ENCODE data around the gene CASKIN1.
A peak's percentile ranks its signal among the peaks of the same experiment; 100 is the strongest.

CASKIN1 gene

DNA sequence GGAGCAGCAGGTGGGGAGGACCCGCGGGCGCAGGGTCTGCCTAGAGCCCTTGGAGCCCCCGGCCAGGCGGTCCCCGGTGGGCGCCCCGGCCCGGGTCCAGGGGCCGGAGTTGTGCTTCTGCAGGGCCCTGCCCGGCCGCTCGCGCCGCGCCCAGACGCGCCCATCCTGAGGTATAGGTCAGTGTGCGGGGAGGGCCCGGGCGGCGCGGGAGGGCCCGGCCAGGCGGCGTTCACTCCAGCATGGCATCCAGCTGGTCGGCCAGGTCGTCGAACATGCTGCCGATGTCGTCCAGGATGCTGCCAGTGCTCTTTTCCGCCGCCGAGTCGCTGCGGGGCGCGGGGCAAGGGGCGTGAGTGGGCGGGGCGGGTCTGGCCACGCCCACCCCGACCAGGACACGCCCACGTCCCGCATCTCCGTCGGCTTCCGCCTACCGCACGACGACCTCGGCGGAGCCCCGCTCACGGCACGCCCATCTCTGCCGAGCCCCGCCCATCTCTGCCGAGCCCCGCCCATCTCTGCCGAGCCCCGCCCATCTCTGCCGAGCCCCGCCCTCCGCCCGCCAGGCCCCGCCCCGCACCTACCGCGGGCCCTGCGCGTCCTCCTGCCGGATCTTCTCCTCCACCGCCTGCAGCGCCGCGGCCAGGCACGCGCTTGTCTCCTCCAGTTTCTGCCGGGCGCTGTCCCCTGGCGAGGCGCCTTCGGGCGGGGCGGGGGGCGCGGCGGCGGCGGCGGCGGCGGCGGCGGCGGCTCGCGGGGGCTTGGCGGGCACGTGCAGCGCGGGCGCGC lies 17.9 kb downstream of the CASKIN1 start:
- peak in 1 of 2 donors; percentile 19 for DNase-seq (ENCODE audit: extremely low read depth in 1 of 2, low read depth in 1 of 2)

DNA sequence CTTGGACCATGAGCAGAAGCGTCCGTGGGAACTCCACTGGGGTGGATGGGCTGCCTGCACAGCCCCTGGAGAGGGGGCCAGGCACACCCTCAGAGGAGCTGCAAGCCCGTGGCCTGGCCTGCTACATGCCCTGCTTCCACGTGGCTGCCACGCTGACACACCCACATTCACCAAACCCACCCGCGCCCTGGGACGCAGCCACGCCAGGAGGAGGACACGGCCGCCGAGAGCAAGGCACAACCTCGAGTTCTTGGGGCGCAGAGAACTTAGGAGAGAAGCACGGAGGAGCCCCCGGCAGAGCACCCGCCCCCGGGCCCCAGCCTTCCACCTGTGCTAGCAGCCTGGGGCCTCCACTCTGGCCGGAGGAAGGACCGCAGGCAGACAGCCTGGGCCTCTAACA lies 18.8 kb downstream of the CASKIN1 start:
- DNase-seq (ENCODE audit: extremely low read depth in 1 of 2, low read depth in 1 of 2) = no peak

DNA sequence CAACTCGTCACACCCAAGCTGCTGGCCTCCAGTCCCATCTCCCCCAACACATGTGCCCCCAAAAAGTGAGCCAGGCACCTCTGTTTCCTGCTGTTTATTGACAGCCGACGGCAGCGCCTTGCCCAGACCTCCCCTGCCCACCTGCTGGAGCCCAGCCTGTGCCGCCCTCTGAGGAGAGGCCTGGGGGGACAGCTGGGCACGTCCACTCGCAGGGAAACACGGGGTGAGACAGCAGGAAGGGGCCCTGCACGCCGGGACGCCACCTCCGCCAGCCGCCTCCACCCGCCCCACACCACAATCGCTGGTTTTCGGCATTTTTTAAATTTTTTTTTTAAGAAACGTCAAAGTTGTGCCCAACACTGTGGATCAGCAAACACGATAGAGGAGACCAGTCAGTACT lies 19.3 kb downstream of the CASKIN1 start:
- DNase-seq (ENCODE audit: extremely low read depth in 1 of 2, low read depth in 1 of 2) = no peak

DNA sequence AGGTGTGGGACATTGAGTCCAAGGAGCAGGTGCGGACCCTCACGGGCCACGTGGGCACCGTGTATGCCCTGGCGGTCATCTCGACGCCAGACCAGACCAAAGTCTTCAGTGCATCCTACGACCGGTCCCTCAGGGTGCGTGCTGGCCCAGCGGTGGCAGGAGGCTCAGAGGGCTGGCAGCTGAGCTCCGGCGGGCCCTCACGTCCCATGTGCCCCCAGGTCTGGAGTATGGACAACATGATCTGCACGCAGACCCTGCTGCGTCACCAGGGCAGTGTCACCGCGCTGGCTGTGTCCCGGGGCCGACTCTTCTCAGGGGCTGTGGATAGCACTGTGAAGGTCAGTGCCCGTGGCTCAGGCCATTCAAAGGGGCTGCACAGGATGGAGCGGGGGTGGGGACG lies 20.4 kb downstream of the CASKIN1 start:
- DNase-seq (ENCODE audit: extremely low read depth in 1 of 2, low read depth in 1 of 2) = no peak

DNA sequence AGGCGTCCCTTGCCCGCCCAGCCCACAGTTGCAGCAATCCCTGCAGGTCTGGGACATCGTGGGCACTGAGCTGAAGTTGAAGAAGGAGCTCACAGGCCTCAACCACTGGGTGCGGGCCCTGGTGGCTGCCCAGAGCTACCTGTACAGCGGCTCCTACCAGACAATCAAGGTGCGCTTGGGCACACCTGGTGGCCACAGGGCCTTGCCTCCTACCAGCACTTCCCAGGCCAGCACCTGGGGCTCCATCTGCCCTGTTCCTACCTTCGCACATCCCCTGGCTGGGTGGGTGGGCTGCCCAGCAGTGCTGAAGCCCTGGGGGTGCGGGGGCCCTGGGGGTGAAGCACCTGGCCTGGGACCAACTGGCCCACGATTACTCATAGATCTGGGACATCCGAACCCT lies 21.0 kb downstream of the CASKIN1 start:
- DNase-seq (ENCODE audit: extremely low read depth in 1 of 2, low read depth in 1 of 2) = no peak

DNA sequence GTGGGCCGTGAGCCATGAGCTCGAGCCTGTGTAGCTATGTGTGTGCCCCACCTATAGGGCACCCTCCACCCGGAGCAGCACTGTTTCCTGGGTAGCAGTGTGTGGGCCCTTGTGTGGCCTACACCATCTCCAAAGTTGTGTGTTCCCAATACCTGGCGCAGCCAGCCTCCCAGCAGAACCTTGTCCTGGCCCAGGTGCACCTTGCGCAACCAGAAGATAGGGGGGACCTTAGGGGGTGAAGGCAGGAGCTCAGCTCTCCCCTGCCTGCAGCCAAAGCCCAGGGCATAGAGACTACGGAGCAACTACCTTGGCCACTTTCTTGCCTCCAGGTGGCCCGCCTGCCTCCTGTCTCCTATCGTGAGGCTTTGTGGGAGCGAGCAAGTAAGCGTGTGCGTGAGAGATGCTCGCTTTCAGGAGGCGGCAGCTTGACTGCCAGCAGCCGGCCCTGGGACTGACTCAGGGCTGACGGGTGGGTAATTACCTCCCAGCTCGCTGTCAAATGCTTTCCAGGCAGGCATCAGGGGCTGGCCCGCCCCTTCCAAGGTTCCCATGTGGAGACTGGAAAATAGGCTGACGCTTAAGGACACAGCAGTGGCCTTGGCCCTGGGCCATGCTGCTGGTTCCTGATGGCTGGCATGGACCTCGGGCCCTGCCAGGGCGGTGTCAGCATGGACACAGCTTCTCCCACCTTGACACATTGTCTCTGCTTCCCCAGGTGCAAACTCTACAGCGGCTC lies 21.8 kb downstream of the CASKIN1 start:
- no peak for DNase-seq (ENCODE audit: extremely low read depth in 1 of 2, low read depth in 1 of 2)

DNA sequence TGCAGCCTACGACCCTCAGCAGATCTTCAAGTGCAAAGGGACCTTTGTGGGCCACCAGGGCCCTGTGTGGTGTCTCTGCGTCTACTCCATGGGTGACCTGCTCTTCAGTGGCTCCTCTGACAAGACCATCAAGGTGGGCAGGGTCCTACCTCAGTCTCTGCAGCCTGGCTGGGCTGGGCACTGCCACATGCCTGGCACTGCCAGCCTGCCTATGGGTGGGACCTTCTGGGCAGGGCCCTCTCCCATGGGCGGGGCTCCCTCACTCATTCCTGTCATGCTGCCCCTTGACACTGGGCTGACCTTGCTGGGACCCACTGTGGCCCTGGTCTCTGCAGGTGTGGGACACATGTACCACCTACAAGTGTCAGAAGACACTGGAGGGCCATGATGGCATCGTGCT lies 22.5 kb downstream of the CASKIN1 start:
- DNase-seq (ENCODE audit: extremely low read depth in 1 of 2, low read depth in 1 of 2) = no peak

DNA sequence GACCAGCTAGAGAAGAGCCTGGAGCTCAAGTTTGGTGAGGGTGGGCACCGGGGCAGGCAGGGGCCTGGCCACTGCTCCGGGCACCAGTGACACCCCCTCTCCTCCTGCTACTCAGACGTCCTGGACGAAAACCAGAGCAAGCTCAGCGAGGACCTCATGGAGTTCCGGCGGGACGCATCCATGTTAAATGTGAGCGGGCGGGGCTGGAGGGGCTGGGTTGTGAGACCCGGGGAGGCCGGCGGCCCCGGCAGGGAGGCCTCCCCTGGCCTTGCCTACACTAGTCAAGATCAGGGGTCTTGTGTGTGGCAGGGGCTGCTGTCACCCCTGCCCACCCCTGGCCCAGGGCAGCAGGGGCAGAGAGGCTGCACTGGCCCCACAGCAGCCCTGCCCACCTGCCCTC lies 23.0 kb downstream of the CASKIN1 start:
- DNase-seq (ENCODE audit: extremely low read depth in 1 of 2, low read depth in 1 of 2) = no peak

DNA sequence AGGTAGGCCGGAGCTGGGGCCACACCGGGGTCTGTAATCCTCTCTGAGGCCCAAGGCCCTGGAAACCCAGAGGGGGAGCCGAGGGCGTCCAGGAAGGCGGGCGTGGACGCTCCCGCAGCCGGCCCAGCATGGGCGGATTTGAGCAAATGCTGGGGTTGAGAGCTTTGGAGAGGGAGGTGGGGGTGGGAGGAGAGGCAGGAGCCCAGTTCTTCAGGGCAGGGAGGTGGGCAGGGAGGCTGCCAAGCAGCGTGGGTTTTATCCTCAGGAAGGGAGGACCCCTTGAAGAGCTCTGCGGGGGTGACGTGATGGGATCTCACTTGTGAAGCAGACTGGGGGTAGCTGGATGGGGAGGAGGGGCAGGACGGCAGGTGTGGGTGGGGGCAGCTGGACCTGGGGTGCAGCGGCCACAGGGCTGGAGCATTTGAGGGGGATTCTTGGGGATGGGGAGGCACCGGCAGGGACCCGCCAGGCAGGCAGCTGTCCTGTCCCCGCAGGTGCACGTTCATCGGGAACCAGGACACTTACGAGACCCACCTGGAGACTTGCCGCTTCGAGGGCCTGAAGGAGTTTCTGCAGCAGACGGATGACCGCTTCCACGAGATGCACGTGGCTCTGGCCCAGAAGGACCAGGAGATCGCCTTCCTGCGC lies 23.6 kb downstream of the CASKIN1 start:
- DNase-seq (ENCODE audit: extremely low read depth in 1 of 2, low read depth in 1 of 2) = no peak

DNA sequence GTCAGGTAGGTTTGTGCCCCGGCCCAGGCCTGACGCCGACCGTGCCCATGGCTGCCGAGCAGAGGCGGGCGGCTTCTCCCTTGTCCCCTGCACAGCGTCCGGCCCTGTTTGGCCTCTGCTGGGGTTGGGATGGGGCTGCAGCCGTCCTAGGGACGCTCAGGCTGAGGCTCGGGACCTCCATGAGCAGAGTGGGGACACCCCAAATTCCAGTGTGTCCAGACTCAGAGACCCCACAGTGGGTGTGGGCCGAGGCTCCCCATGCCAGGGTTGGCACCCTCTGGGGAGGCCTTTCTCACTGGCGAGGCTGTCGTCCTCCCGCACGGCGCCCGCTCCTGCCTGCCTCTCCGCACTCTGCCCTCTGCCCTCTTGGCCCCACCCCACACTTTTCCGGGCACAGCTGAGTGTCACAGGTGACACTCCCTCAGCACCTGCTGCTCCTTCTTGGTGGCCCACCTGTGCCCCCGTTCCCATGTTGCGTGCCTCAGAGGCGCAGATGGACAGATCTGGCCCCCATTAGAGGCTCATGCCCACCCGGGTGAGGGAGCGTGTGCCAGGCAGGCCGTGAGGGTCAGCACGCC lies 24.7 kb downstream of the CASKIN1 start:
- DNase-seq (ENCODE audit: extremely low read depth in 1 of 2, low read depth in 1 of 2) = no peak

DNA sequence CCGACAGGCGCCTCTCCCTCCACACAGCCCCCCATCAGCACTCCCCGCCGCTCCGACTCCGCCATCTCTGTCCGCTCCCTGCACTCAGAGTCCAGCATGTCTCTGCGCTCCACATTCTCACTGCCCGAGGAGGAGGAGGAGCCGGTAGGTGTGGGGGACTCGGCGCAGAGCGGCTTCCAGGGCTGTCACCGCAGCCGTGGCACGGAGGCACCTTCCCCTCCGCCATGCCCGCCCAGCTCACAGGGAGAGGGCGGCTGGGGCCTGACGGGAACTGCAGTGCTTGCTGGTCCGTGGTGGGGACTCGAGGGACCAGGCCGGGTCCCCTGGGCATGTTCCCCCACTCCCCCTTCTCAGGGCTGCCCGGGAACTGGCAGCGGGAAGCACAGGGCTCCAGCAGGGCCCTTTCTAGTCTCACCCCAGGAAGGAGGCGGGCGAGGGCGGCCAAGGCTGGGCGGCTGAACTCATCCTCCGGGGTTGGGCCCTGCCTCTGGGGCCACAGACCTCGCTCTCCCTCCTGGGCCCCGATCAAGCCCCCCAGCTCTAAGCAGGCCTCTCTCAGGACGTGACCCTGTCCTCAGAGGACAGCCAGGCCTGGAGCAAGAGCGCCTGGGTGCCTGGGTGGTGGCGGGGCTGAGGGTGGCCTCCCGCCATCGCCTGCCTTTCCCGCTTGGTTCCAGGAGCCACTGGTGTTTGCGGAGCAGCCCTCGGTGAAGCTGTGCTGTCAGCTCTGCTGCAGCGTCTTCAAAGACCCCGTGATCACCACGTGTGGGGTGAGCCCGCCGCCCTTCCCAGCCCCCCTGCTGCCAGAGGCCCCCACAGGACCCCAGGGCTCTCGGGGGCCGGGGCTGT lies 25.6 kb downstream of the CASKIN1 start:
- no peak for DNase-seq (ENCODE audit: extremely low read depth in 1 of 2, low read depth in 1 of 2)

DNA sequence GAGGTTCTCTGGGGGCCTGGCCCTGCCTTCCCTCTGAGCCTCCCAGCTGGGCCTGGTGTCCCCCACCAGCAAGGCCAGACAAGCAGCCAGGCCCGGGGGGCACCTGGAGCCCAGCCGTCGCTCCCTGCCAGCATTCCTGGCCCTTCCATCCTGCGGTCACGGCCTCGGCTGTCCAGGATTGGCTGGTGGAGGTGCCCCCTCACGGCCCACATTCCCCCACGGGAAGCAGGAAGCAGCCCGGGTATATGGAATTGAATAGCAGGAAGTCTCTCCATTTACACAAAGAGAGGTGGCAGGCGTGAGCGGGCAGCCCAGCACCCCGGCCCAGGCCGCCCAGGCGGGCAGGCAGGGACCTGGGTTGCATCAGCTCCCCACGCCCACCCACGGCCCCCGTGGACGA lies 26.3 kb downstream of the CASKIN1 start:
- DNase-seq (ENCODE audit: extremely low read depth in 1 of 2, low read depth in 1 of 2) = no peak

DNA sequence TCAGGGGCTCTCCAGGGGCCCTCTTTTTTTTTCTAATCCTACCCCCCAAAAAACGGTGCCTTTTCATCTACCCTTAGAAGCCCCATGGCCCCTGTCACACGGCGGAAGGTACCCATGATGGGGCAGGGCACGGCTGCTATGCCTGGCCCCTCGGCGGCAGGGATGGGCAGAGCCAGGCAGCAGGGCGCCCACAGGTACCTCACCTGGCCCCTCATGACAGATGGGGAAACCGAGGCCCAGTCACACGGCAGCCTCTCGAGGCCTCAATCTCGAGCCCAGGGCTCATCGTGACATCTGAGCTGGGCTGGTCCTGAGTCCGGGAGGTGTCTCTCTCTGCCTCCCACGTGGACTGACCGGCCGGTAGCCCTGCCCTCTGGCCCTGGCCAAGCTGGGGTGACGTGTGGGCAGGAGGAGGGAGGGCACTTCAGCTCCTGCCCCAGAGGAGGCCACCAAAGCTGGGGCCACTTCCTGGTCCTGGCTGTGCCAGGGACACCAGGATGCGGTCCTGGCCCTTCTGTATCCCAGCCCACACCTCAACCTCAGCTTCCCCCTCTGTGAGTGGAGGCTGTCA lies 29.3 kb downstream of the CASKIN1 start:
- DNase-seq (ENCODE audit: extremely low read depth in 1 of 2, low read depth in 1 of 2) = no peak

DNA sequence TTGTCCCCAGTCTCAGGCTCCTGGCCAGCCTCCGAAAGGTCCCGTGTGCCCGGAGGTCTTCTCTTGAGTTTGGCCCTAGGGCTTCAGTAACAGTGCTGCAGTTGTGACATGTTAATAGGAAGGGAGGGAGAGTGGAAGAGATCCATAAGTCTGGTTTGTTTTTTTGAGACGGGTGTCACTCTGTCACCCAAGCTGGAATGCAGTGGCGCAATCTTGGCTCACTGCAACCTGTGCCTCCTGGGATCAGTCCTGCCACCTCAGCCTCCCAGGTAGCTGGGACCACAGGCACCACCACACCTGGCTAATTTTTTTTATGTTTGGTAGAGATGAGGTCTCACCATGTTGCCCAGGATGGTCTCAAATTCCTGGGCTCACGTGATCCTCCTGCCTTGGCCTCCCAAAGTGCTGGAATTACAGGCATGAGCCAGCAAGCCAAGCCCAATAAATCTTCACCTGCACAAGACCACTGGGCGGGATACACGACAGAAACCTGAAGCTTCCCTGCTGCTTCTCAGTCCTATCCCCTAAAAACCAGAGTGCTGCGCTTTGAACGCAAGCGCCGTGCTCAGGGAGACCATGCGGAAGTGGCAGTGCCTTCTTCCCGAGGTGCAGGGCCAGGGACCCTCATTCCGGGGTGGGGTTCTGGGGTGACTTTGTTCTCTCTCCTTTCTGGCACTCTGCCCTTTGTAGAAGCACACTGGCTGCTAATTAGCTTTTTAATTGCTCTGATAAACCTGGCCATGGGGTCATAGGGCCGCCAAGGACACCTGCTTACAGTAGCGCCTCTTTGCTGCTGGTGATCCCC lies 29.9 kb downstream of the CASKIN1 start:
- DNase-seq (ENCODE audit: extremely low read depth in 1 of 2, low read depth in 1 of 2) = no peak

DNA sequence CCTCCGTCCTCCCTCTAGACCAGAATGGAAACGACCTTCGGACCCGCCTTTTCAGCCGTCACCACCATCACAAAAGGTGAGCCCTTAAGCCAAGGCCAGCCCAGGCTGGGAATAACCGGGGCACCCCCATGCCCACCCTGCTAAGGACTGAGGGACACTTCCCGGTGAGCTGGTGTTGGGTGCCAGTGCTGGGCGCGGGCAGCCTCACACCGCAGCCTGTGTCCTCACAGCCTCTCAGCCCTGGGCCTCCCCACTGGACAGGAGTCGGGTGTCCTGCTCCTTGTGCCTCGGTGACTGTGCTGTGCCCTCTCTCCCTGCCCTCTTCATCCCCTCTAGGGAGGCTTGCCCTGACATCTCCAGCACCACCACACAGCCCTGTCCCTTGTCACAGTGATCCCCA lies 30.5 kb downstream of the CASKIN1 start:
- DNase-seq (ENCODE audit: extremely low read depth in 1 of 2, low read depth in 1 of 2) = no peak

DNA sequence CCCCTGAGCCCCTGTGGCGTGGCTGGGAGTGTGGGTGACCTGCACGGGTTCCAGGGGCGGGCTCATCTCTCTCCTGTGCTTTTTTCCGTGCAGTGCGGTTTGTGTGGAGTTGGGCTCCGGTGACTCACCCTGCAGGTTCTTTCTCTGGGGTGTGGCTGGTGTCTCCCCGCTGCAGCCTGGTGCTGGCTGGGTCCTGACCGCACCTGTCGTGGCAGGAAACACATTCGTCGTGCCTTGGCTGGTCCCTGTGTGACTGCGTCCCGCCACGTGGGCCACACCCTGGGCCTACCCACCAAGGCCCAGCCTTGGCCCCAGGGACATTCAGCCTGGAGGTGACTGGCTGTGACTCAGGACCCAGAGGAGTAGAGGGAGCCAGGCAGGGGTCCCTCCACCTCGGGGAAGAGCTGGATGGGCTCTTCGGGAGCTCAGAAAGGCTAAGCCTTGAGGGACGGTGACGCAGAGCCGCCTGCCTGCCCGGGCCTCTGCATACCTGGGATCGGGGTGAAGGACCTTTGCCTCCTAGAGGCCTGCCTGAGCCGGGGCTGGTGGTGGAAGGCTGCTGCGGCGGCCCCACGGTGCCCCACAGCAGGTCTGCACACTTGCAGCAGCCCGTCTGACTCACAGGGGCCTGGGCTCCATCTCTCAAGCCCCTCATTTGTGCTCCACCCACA lies 33.1 kb downstream of the CASKIN1 start:
- no peak for DNase-seq (ENCODE audit: extremely low read depth in 1 of 2, low read depth in 1 of 2)

DNA sequence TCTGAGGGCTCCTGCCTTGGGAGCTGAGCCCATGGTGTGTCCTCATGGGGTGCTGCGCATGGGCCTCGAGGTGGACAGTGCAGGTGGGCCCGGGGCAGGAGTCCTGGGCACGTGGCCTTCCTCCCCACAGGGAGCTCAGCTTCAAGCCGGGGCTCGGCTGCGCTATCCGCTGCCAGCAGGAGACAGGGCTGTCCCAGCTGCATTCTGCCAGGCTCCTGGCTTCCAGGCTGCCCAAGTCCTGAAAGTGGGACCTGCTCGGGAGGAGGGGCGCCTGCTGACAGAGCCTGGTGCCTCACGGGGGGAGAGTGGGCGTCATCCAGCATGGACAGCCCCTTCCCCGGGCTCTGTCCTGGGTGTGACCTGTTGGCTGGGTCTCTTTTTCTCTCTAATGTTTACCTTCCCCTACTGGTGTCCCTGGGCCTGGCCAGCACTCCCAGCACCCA lies 33.7 kb downstream of the CASKIN1 start:
- no peak for DNase-seq (ENCODE audit: extremely low read depth in 1 of 2, low read depth in 1 of 2)

DNA sequence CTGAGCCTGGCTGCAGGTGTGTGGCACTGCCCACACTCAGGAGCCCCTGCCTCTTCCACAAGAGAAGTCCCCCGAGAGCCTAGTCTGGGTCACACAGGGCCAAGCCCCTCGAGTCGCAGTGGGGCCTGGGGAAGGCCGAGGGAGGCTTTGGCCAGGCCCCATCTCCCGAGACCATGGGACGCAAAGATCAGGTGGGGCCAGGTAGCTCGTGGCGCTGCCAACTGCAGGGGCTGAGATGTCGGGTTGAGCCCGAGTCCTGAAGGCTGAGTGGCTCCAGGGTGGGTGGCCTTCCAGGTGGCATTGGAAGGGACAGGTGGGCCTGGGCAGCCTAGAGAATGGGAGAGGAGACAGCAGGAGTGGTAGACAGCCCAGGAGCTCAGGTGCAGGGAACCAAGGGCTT lies 34.5 kb downstream of the CASKIN1 start:
- DNase-seq (ENCODE audit: extremely low read depth in 1 of 2, low read depth in 1 of 2) = no peak

Measured in activated CD8-positive, alpha-beta memory T cell treated with anti-CD3 and anti-CD28 coated beads for 1 hour (primary cell).